ENCODE results near the gene MAP6D1.

Gene MAP6D1

GRCh38 chr3:183823963-183824362, 1.4 kb downstream of the MAP6D1 start:
- no peak for DNase-seq (ENCODE audit: low read depth)

GRCh38 chr3:183822631-183823030, 2.7 kb downstream of the MAP6D1 start:
- DNase-seq (ENCODE audit: low read depth), result no peak

- DNase-seq (ENCODE audit: low read depth), result no peak
These were observed 5.5 kb downstream of the MAP6D1 start for GRCh38 chr3:183819831-183820230.

GRCh38 chr3:183818706-183819624, 6.4 kb downstream of the MAP6D1 start:
- no peak for DNase-seq (ENCODE audit: low read depth)

GRCh38 chr3:183818041-183818620, 7.2 kb downstream of the MAP6D1 start:
- no peak for DNase-seq (ENCODE audit: low read depth)

- no peak for DNase-seq (ENCODE audit: low read depth)
These were observed 7.7 kb downstream of the MAP6D1 start for GRCh38 chr3:183817639-183818038.

- DNase-seq (ENCODE audit: low read depth), result no peak
These were observed 8.5 kb downstream of the MAP6D1 start for GRCh38 chr3:183816681-183817510.

GRCh38 chr3:183815951-183816475, 9.4 kb downstream of the MAP6D1 start:
- no peak for DNase-seq (ENCODE audit: low read depth)

- DNase-seq (ENCODE audit: low read depth), result no peak
These were observed 9.8 kb downstream of the MAP6D1 start for GRCh38 chr3:183815563-183815940.

GRCh38 chr3:183814240-183814639, 11.1 kb downstream of the MAP6D1 start:
- no peak for DNase-seq (ENCODE audit: low read depth)

GRCh38 chr3:183812761-183813445, 12.5 kb downstream of the MAP6D1 start:
- DNase-seq (ENCODE audit: low read depth), result no peak

- no peak for DNase-seq (ENCODE audit: low read depth)
These were observed 13.7 kb downstream of the MAP6D1 start for GRCh38 chr3:183811638-183812037.

- no peak for DNase-seq (ENCODE audit: low read depth)
These were observed 14.5 kb downstream of the MAP6D1 start for GRCh38 chr3:183810643-183811594.

GRCh38 chr3:183809270-183809669, 16.1 kb downstream of the MAP6D1 start:
- no peak for DNase-seq (ENCODE audit: low read depth)

GRCh38 chr3:183808355-183808754, 17.0 kb downstream of the MAP6D1 start:
- DNase-seq (ENCODE audit: low read depth), result no peak

GRCh38 chr3:183807881-183808280, 17.5 kb downstream of the MAP6D1 start:
- no peak for DNase-seq (ENCODE audit: low read depth)

- no peak for DNase-seq (ENCODE audit: low read depth)
These were observed 18.1 kb downstream of the MAP6D1 start for GRCh38 chr3:183807209-183807728.

- DNase-seq (ENCODE audit: low read depth), result no peak
These were observed 22.4 kb downstream of the MAP6D1 start for GRCh38 chr3:183802989-183803388.

GRCh38 chr3:183801601-183802000, 23.8 kb downstream of the MAP6D1 start:
- DNase-seq (ENCODE audit: low read depth), result no peak

GRCh38 chr3:183800243-183800863, 25.0 kb downstream of the MAP6D1 start:
- no peak for DNase-seq (ENCODE audit: low read depth)
